ENCODE data around the gene TIMM21.

TIMM21 gene, protein sequence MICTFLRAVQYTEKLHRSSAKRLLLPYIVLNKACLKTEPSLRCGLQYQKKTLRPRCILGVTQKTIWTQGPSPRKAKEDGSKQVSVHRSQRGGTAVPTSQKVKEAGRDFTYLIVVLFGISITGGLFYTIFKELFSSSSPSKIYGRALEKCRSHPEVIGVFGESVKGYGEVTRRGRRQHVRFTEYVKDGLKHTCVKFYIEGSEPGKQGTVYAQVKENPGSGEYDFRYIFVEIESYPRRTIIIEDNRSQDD

DNA sequence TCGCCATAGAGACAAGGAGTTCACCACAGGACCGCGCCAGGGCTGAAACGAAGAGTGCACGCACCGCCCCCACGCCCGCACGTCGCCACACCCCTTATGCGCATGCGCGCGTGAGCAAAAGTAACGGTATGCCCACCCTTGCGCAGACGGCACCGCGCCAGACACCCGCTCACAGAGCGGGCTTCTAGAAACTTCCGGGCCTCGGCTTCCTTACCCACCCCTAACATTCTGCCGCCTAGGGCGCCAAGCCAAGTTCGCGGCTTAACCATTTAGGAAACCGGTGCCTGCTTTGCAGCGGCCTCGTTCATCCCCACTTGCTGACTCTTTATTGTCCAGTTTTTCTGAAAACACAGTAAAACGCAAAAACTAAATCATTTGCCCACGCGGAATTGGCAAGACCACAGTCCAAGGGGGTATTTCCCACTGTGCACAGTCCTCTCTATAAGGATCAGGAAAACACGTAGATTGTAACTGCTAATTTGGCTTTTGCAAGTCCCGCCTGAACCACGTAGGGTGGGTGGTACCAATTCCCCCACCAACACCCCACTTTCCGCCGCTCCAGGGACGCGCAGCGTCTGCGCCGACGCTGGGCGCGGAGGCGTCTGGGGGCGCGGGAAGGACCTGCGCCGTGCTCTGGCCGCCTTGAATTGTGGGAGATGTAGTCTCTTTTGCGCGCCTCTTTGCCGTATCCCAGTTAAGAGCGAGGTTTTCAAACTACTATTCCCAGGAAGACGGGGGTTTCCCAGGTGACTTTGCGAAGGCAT is at the start of gene TIMM21, which contains the start of gene FBXO15:
Gene TIMM21, plus strand, starts transcription at position 745 of the 764 bp plus-strand sequence. CDS start 286 bp downstream, outside the sequence.
Gene FBXO15, minus strand, starts transcription at position 56 of the 764 bp plus-strand sequence. Its CDS starts 49 bp downstream, at position 7.
- TF ChIP-seq EP300 (IDR thresholded peaks at IDR 0.05; ENCODE audit: borderline replicate concordance) (0 out of 2 replicates have a peak, but pooled peaks have one; percentile 12), RAD21 (IDR thresholded peaks at IDR 0.05; ENCODE audit: low read depth) (no peak), TCF12 (IDR thresholded peaks at IDR 0.05; ENCODE audit: low read depth) (peak; percentile 67), TEAD4 (IDR thresholded peaks at IDR 0.05) (no peak), NFIC (IDR thresholded peaks at IDR 0.05) (peak; percentile 81), TAF1 (IDR thresholded peaks at IDR 0.05; ENCODE audit: low read depth) (peak; percentile 94), CEBPB (IDR thresholded peaks at IDR 0.05) (no peak), YY1 (IDR thresholded peaks at IDR 0.05; ENCODE audit: low read depth) (peak; percentile 97), FOXM1 (IDR thresholded peaks at IDR 0.05; ENCODE audit: borderline replicate concordance, low read depth) (peak; percentile 33; the same call in 1 of the 2 replicates), EGR1 (IDR thresholded peaks at IDR 0.05) (peak; percentile 83), CREB1 (IDR thresholded peaks at IDR 0.05; ENCODE audit: low read depth) (peak; percentile 76), ZBTB7A (IDR thresholded peaks at IDR 0.05; ENCODE audit: low read depth) (peak; percentile 44; the same call in 1 of the 2 replicates)
- TF ChIP-seq, protein P1, sequence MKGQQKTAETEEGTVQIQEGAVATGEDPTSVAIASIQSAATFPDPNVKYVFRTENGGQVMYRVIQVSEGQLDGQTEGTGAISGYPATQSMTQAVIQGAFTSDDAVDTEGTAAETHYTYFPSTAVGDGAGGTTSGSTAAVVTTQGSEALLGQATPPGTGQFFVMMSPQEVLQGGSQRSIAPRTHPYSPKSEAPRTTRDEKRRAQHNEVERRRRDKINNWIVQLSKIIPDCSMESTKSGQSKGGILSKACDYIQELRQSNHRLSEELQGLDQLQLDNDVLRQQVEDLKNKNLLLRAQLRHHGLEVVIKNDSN (IDR thresholded peaks at IDR 0.05): peak; percentile 62
- TF ChIP-seq, protein P2, sequence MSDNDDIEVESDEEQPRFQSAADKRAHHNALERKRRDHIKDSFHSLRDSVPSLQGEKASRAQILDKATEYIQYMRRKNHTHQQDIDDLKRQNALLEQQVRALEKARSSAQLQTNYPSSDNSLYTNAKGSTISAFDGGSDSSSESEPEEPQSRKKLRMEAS (IDR thresholded peaks at IDR 0.05): peak; percentile 85
- TF ChIP-seq, protein P3, sequence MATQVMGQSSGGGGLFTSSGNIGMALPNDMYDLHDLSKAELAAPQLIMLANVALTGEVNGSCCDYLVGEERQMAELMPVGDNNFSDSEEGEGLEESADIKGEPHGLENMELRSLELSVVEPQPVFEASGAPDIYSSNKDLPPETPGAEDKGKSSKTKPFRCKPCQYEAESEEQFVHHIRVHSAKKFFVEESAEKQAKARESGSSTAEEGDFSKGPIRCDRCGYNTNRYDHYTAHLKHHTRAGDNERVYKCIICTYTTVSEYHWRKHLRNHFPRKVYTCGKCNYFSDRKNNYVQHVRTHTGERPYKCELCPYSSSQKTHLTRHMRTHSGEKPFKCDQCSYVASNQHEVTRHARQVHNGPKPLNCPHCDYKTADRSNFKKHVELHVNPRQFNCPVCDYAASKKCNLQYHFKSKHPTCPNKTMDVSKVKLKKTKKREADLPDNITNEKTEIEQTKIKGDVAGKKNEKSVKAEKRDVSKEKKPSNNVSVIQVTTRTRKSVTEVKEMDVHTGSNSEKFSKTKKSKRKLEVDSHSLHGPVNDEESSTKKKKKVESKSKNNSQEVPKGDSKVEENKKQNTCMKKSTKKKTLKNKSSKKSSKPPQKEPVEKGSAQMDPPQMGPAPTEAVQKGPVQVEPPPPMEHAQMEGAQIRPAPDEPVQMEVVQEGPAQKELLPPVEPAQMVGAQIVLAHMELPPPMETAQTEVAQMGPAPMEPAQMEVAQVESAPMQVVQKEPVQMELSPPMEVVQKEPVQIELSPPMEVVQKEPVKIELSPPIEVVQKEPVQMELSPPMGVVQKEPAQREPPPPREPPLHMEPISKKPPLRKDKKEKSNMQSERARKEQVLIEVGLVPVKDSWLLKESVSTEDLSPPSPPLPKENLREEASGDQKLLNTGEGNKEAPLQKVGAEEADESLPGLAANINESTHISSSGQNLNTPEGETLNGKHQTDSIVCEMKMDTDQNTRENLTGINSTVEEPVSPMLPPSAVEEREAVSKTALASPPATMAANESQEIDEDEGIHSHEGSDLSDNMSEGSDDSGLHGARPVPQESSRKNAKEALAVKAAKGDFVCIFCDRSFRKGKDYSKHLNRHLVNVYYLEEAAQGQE (IDR thresholded peaks at IDR 0.05; ENCODE audit: low read depth): no peak

DNA sequence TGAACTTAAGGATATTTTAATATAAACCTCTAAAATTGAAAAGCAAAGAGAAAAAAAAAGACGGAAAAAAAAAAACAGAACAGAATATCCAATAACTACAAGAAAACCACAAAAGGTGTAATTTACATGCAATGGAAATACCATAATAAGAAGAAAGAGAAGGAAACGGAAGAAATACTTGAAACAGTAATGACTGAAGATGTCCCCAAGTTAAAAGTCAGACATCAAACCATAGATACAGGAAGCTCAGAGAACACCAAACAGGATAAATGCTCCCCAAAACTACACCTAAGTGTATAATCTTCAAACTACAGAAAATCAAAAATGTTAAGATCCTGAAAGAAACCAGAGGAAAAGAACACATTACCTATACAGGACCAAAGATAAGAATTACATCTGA is 39.9 kb upstream of the TIMM21 start:
- TF ChIP-seq TAF1 (IDR thresholded peaks at IDR 0.05; ENCODE audit: low read depth) (no peak), CREB1 (IDR thresholded peaks at IDR 0.05; ENCODE audit: low read depth) (no peak), FOXM1 (IDR thresholded peaks at IDR 0.05; ENCODE audit: borderline replicate concordance, low read depth) (no peak), YY1 (IDR thresholded peaks at IDR 0.05; ENCODE audit: low read depth) (no peak)
- TF ChIP-seq, protein P2 (IDR thresholded peaks at IDR 0.05): no peak
- TF ChIP-seq, protein P3 (IDR thresholded peaks at IDR 0.05; ENCODE audit: low read depth): no peak

DNA sequence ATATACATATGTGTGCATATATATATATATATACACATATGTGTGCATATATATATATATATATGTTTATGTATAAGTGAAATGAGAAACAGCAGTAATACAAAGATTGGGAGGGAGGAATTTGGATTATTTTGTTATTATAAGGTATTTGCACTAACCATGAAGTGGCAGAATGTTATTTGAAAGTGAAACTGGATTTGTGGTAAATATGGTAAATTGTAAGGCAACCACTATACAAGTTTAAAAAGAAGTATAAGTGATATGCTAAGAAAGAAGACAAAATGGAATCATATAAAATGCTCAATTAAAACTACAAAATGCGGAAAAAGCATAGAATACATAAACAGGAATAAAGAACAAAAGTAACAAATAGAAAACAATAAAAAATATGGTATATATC is 38.2 kb upstream of the TIMM21 start:
- no peak for TF ChIP-seq NFIC (IDR thresholded peaks at IDR 0.05)

DNA sequence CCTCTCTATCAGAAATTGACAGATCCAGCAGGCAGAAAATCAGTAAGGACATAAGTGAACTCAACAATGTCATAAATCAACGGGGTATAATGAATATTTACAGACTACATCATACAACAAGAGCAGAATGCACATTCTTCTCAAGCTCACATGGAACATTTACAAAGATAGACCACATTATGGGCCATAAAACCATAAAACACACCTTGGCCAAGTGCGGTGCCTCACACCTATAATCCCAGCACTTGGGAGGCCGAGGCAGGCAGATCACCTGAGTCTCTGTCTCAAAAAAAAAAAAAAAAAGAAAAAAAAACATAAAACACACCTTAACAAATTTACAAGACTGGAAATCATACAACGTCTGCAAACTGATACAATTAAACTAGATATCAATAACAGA is 37.3 kb upstream of the TIMM21 start:
- TF ChIP-seq TAF1 (IDR thresholded peaks at IDR 0.05; ENCODE audit: low read depth) (no peak), TEAD4 (IDR thresholded peaks at IDR 0.05) (no peak), CEBPB (IDR thresholded peaks at IDR 0.05) (no peak), RAD21 (IDR thresholded peaks at IDR 0.05; ENCODE audit: low read depth) (no peak), NFIC (IDR thresholded peaks at IDR 0.05) (no peak)
- TF ChIP-seq, protein P3 (IDR thresholded peaks at IDR 0.05; ENCODE audit: low read depth): no peak
- TF ChIP-seq, protein P1 (IDR thresholded peaks at IDR 0.05): no peak
